HCT116 (cell line): ENCODE data around the gene DET1. TPM values are rescaled to one million over a fixed set of nuclear protein-coding genes. Genes with fewer than 3 reads are reported as not detected.

Experiments
- ATAC-seq: fragments of 200-7000 bp; cut with Tn5 transposase; 2 replicates; pipeline ENCODE4 v1.9.1; 2020; ENCODE audit warnings: mild to moderate bottlenecking, moderate library complexity
- BruUV-seq: library from RNA; stranded (reverse); fragments of 400-500 nt; replicated peaks from 2 replicates; lab custom pipeline; 2021; lab: Mats Ljungman, UMichigan
- CTCF ChIA-PET: fragments of 300-600 bp; sonication (Branson Sonifier 250); formaldehyde crosslinking; loops from one replicate; lab custom pipeline; 2021; ENCODE audit warnings: antibody characterized with exemption; lab: Charles Lee
- POLR2A ChIA-PET: fragments of 300-600, 350-600 bp; sonication (Branson Sonifier 250); formaldehyde crosslinking; loops from one replicate; lab custom pipeline; 2021; ENCODE audit warnings: antibody characterized with exemption; lab: Charles Lee
- RAD21 ChIA-PET, 2 experiments: fragments of 300-600 bp; sonication (Branson Sonifier 250); formaldehyde crosslinking; loops; one replicate each; lab custom pipeline; 2023; ENCODE audit warnings: low total read pairs in 2 of 2; ENCODE audit not compliant: uncharacterized antibody in 2 of 2, unreplicated experiment in 2 of 2, low non-redundant PET in 1 of 2; lab: Charles Lee
- DNase-seq: peaks from one replicate; pipeline ENCODE4 v3.0.0-alpha.2; 2010; ENCODE audit warnings: low read depth, low spot score
- H2AFZ ChIP-seq: fragments of 200-600 bp; shearing (Covaris generic), sonication (generic); 2 replicates; pipeline ENCODE4 v1.6.1; 2017; ENCODE audit warnings: low read depth, mixed run types, mixed read lengths, antibody characterized with exemption, low read length; ENCODE audit not compliant: poor library complexity, severe bottlenecking
- H3K27ac ChIP-seq: 2 replicates; pipeline ENCODE4 v1.5.1; 2012; ENCODE audit warnings: low read depth, low read length
- H3K27me3 ChIP-seq: fragments of 200-600 bp; sonication (generic); 2 replicates; pipeline ENCODE4 v1.6.1; 2016; ENCODE audit warnings: mixed run types, low read length, mixed read lengths; ENCODE audit not compliant: insufficient read depth
- H3K36me3 ChIP-seq, 2 experiments: fragments of 200-500 bp in 1 of 2; fragments of 200-600 bp in 1 of 2; sonication (Bioruptor generic) in 1 of 2; sonication (generic) in 1 of 2; 2 replicates each; pipeline versions ENCODE4 v1.5.1 to v1.6.1; 2014 to 2016; ENCODE audit warnings: low read length in 2 of 2, inconsistent platforms in 1 of 2, mixed read lengths in 1 of 2, mixed run types in 1 of 2; ENCODE audit not compliant: insufficient read depth in 2 of 2, control insufficient read depth in 1 of 2
- H3K4me1 ChIP-seq, 2 experiments: fragments of 200-600 bp in 1 of 2; sonication (generic) in 1 of 2; 2 replicates each; pipeline versions ENCODE4 v1.5.1 to v1.6.1; 2012 to 2017; ENCODE audit warnings: low read length in 2 of 2, inconsistent platforms in 1 of 2, mild to moderate bottlenecking in 1 of 2, mixed read lengths in 1 of 2, mixed run types in 1 of 2, moderate library complexity in 1 of 2; ENCODE audit not compliant: insufficient read depth in 2 of 2, control insufficient read depth in 1 of 2
- H3K4me2 ChIP-seq: fragments of 200-600 bp; sonication (generic); 2 replicates; pipeline ENCODE4 v1.6.1; 2017; ENCODE audit warnings: mixed run types, low read length, mixed read lengths
- H3K4me3 ChIP-seq, 2 experiments: fragments of 200-600 bp in 1 of 2; sonication (generic) in 1 of 2; replicated peaks in 1 of 2; 2 replicates each; pipeline ENCODE4 v1.5.1; 2011 to 2016; ENCODE audit warnings: low read length in 2 of 2, control low read depth in 1 of 2, low read depth in 1 of 2, mild to moderate bottlenecking in 1 of 2, mixed read lengths in 1 of 2, mixed run types in 1 of 2
- H3K79me2 ChIP-seq: fragments of 200-600 bp; sonication (generic); 2 replicates; pipeline ENCODE4 v1.6.1; 2017; ENCODE audit warnings: mild to moderate bottlenecking, mixed run types, low read length, moderate library complexity, mixed read lengths; ENCODE audit not compliant: insufficient read depth
- H3K9ac ChIP-seq: fragments of 200-600 bp; sonication (generic); 2 replicates; pipeline ENCODE4 v1.6.1; 2016; ENCODE audit warnings: low read length, mixed read lengths
- H3K9me2 ChIP-seq: fragments of 200-600 bp; sonication (generic), shearing (Covaris generic); 2 replicates; pipeline ENCODE4 v1.6.1; 2017; ENCODE audit warnings: mixed run types, mild to moderate bottlenecking, moderate library complexity; ENCODE audit not compliant: insufficient read depth
- H3K9me3 ChIP-seq, 2 experiments: fragments of 200-500 bp in 1 of 2; fragments of 200-600 bp in 1 of 2; sonication (Bioruptor generic) in 1 of 2; sonication (generic) in 1 of 2; 2 replicates each; pipeline ENCODE4 v1.6.1; 2014 to 2017; ENCODE audit warnings: low read length in 2 of 2, mixed read lengths in 2 of 2, inconsistent platforms in 1 of 2, low read depth in 1 of 2, mild to moderate bottlenecking in 1 of 2, mixed run types in 1 of 2, moderate library complexity in 1 of 2; ENCODE audit not compliant: control insufficient read depth in 1 of 2, insufficient read depth in 1 of 2
- H4K20me1 ChIP-seq: fragments of 200-600 bp; sonication (generic), shearing (Covaris generic); 2 replicates; pipeline ENCODE4 v1.6.1; 2017; ENCODE audit warnings: mixed run types, mild to moderate bottlenecking, moderate library complexity; ENCODE audit not compliant: insufficient read depth
- EGR1 ChIP-seq: IDR thresholded peaks from 2 replicates; pipeline ENCODE4 v1.6.1; 2012; ENCODE audit warnings: low read depth
- EZH2phosphoT487 ChIP-seq: fragments of 200-600 bp; IDR thresholded peaks from 2 replicates; pipeline ENCODE4 v1.6.1; 2018; ENCODE audit warnings: antibody characterized with exemption, borderline replicate concordance
- POLR2AphosphoS5 ChIP-seq: IDR thresholded peaks from 2 replicates; pipeline ENCODE4 v1.6.1; 2011; ENCODE audit warnings: mild to moderate bottlenecking, low read depth, low read length, moderate library complexity
- SP1 ChIP-seq: IDR thresholded peaks from 2 replicates; pipeline ENCODE4 v1.6.1; 2012; ENCODE audit warnings: low read depth
- SRF ChIP-seq: IDR thresholded peaks from 2 replicates; pipeline ENCODE4 v1.6.1; 2012; ENCODE audit warnings: low read depth
- TCF7L2 ChIP-seq: IDR thresholded peaks from 2 replicates; pipeline ENCODE4 v1.7.0; 2011; ENCODE audit warnings: borderline replicate concordance, inconsistent platforms; ENCODE audit not compliant: insufficient read depth, insufficient read length; ENCODE audit errors: extremely low read depth
- YY1 ChIP-seq: IDR thresholded peaks from 2 replicates; pipeline ENCODE4 v1.6.1; 2011; ENCODE audit warnings: low read length, low read depth, moderate library complexity, mild to moderate bottlenecking; ENCODE audit not compliant: insufficient replicate concordance; ENCODE audit errors: extremely low read depth
- ZFX ChIP-seq: fragments of 450-650 bp; IDR thresholded peaks from 2 replicates; pipeline ENCODE4 v1.6.1; 2017
- intact Hi-C: fragments of 100-400 bp; cut with micrococcal nuclease; formaldehyde crosslinking; loops from 2 replicates; pipeline ENCODE4 v1.10.0; 2022
- total RNA-seq: library from RNA; stranded (reverse); gene quantifications from one replicate; pipeline ENCODE4 v1.2.1, GENCODE V29; 2021; ENCODE audit not compliant: unreplicated experiment

Gene DET1
- total RNA-seq, 1 experiment from 2014 or later, result 2.5 TPM

- no peak overlapping the region for H3K9ac ChIP-seq
- H3K27ac ChIP-seq, result no peak overlapping the region
- DNase-seq, result no peak
- ChIA-PET CTCF (no interaction called here), POLR2A (no interaction called here), RAD21 (no interaction called here)
- H2AFZ ChIP-seq, result no peak overlapping the region
- H3K9me3 ChIP-seq, result no peaks in the 10 kb centered on the region
- no peaks in the 10 kb centered on the region for H3K36me3 ChIP-seq
- BruUV-seq, result no TSS peak
- H3K79me2 ChIP-seq, result no peaks in the 10 kb centered on the region
- H3K27me3 ChIP-seq, result no peaks in the 10 kb centered on the region
- no peak for ATAC-seq
- H3K9me2 ChIP-seq, result no peaks in the 10 kb centered on the region
- no peaks in the 10 kb centered on the region for H3K4me1 ChIP-seq
- no peak for TF ChIP-seq SP1
- no peak for TF ChIP-seq TCF7L2
- intact Hi-C loops, result no loop called here
- no peak overlapping the region for H3K4me2 ChIP-seq
- no peak overlapping the region for H3K4me3 ChIP-seq
- H4K20me1 ChIP-seq, result no peaks in the 10 kb centered on the region
Measured at GRCh38 chr15:88506628-88507027, 39.9 kb downstream of the DET1 start.

- CTCF ChIA-PET, result no interaction called here
- no peak overlapping the region for H3K4me3 ChIP-seq
- RAD21 ChIA-PET, result no interaction called here
- POLR2A ChIA-PET, result no interaction called here
- no peak overlapping the region for H3K9ac ChIP-seq
- BruUV-seq, result no TSS peak
- intact Hi-C loops, result no loop called here
- H3K36me3 ChIP-seq, result no peaks in the 10 kb centered on the region
- DNase-seq (no peak), ATAC-seq (no peak)
- H3K4me2 ChIP-seq, result no peak overlapping the region
- H3K27me3 ChIP-seq, result no peaks in the 10 kb centered on the region
- H3K9me3 ChIP-seq, result no peaks in the 10 kb centered on the region
- no peak for TF ChIP-seq EZH2phosphoT487
- no peak for TF ChIP-seq POLR2AphosphoS5
- no peak for TF ChIP-seq ZFX
- no peak for TF ChIP-seq YY1
- no peak for TF ChIP-seq SRF
- no peak for TF ChIP-seq EGR1
- TF ChIP-seq TCF7L2, result no peak
- H3K79me2 ChIP-seq, result no peaks in the 10 kb centered on the region
- H3K4me1 ChIP-seq, result no peaks in the 10 kb centered on the region
- H3K27ac ChIP-seq, result no peak overlapping the region
- H3K9me2 ChIP-seq, result no peaks in the 10 kb centered on the region
- no peaks in the 10 kb centered on the region for H4K20me1 ChIP-seq
- H2AFZ ChIP-seq, result no peak overlapping the region
Measured at GRCh38 chr15:88505721-88506120, 40.8 kb downstream of the DET1 start.
